Endometrial microvascular endothelial cells (primary cell): Measurements from ENCODE around the gene GRIK5. TPM values are rescaled to one million over a fixed set of nuclear protein-coding genes. Genes with fewer than 3 reads are reported as not detected.
"Not testable (repeated sequence)": the region's sequence is repeated elsewhere in the genome, so short reads cannot be mapped to it uniquely, and the experiment has no call there.

Experiments
- in situ Hi-C: cut with HindIII; loops from 2 replicates; pipeline ENCODE4 v1.10.0; 2017; ENCODE audit warnings: low sequenced_read_pairs, low pct_unique_long_range_greater_than_20kb; ENCODE audit errors: inconsistent ontology term
- total RNA-seq: library from RNA; depleted of rRNA; stranded (reverse); fragments of >200 nt; gene quantifications from one replicate; pipeline ENCODE4 v1.2.3, GENCODE V29; 2015; ENCODE audit errors: inconsistent ontology term

Gene GRIK5
- total RNA-seq, 1 donor from 2014 or later: not detected

DNA sequence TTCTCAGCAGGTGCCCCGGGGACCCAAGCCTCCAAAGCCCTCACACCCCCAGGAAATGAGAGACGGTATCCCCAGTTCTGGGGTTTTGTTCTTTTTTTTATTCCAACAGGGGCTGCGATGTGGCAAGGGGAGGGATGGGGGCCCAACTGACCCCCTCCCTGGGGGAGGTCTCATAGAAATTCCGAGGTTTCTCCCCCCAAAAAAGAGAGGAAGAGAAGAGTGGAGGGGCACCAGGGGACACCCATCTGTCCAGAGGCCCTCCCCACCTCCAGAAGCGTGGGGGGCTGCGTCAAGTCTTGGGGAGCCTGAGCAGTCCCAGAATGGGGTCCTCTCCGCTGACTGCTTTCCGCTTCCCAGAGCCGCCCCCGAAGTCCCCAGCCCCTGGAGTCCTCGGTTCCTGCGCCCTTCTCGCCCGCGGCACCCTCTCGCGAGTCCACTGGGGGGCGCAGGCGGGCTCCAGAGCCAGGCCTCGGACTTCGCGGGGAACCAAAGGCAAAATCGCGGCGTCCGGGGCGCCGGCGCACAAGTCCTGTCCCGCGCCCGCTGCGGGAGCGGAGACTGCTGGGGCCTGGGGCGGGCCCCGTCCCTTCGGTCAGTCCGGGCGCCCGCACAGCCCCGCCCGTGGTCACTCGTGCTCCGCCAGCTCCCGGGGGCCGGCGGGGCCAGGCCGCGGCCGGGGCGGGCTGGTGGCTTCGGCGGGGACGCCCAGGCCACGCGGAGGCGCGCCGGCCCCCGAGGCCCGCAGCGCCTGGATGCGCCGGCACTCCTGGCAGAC lies 71.6 kb downstream of the GRIK5 start:
- in situ Hi-C loops: no loop called here

DNA sequence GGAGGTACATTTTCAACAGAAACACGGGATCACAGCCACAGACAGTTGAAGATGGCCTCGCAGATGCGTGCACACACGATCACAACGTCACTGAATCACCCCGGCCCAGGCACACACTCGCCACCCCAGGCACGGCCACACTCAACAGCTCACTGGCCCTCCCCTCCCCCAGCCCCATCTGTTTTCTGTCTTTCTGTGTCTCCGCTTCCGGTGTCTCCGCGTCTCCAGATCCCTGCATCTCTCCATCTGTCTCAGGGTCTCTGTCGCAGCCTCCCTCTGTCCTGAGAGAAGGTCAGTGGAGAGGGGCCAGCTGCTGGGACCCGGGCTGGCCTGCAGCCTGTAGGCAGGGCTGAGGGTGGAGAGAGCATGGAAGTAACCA lies 72.2 kb downstream of the GRIK5 start:
- in situ Hi-C loops: no loop called here

- in situ Hi-C loops: no loop called here
Observed at GRCh38 chr19:41997121-41997850, 72.7 kb downstream of the GRIK5 start.

DNA sequence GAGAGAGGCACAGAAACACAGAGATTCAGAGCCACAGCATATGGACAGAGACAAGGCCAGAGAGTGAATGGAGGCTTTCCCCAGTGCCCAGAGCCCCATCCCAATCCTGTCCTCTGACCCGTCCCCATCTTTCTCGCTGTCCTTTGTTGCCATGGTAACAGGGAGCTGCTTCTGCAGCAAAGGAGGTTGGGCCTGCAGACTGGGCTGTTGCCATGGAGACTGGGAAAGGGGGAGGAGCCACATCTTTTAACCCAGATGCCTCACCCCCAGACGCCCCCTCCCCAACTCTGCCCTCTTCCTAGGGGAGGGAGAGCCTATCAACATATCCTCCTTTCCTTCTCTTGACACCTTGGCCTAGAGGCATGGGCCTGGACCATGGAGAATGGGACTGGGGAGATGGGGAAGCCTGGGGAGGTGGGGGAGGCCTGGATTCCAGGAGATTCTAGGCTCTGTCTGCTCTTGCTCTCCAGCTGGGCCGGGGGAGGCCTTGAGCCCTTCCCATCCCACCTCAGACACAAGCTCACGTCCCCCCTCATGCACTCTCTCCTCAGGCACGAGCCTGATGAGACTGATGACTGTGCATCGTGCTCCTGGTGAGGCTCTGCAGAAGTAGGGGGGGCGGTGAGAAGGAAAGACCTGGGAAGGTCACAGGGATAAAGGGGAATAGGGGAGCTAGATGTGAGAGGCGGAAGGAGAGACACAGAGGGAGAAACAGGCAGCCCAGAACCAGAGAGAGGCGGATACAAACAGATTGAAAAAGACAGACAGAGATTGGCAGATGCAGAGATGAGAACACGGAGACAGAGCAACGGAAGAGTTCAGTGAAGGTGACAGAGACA lies 73.8 kb downstream of the GRIK5 start:
- in situ Hi-C loops: no loop called here

- in situ Hi-C loops: no loop called here
Observed at GRCh38 chr19:41994994-41995958, 74.7 kb downstream of the GRIK5 start.

DNA sequence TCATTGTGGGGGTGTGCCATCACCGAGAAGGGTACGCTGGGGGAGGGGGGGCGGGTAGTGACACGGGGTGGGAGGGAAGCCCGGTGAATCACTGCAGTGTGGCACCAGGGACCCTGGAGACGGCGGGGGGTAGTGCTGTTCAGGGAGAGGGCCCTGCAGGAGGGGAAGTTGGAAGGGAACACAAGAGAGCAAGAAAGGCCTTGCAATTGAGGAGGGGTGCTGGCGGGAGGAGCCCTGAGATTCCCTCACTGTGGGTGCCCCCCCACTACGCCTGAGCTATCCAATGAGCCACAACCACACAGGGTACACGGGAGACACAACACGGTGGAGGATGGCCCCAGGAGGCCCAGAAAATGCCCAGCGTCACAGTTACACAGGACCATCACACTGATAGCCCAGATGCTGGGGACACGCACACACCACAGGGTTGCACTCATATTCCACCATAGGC lies 75.5 kb downstream of the GRIK5 start:
- in situ Hi-C loops: no loop called here

- in situ Hi-C loops: no loop called here
Observed at GRCh38 chr19:41993612-41994483, 76.2 kb downstream of the GRIK5 start, which contains the start of gene ATP1A3. Gene ATP1A3 (minus strand): TSS chr19:41994230. CDS start chr19:41994076, 154 bp downstream.

DNA sequence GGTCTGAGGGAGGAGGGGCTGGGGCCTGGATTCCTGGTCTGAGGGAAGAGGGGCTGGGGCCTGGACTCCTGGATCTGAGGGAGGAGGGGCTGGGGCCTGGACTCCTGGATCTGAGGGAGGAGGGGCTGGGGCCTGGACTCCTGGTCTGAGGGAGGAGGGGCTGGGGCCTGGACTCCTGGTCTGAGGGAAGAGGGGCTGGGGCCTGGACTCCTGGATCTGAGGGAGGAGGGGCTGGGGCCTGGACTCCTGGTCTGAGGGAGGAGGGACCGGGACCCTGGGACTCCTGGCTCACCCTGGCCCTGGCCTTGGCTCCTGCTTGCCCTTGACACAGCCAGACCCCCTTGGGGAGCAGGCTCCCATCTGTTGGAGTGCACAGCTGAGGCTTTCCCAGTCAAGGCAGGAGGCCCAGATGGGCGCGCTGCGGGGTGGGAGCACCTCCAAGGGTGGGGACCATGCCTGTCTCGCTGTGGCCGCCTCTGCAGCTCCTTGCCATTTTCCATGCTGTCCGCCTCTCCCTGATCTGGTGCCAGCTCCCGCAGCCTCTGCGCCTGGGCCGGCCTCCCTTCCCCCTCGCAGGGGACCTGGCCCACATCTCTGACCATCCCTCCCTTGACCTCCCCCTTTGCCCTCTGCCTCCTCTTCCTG lies 78.0 kb downstream of the GRIK5 start:
- in situ Hi-C loops: not testable (repeated sequence)

DNA sequence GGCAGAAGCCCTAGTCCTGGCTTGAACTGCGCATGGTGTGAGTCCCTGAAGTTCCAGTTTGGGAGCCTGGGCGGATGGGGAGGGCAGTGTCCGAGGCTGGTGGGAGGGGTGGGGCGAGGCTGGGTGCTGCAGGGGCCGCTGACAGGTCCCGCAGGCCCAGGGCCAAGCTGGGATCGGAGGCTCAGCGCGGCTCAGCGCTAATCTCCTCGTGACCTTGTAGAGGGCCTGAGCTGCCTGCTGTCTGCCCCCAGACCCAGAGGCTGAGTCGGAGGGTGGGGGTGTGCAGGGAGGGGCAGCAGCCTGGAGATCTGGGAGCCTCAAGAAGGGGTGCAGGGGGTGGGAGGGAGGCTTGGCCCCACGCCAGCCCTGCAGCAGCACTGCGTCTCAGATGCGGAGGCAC lies 79.0 kb downstream of the GRIK5 start:
- in situ Hi-C loops: no loop called here

GRCh38 chr19:41990615-41991014 lies 79.4 kb downstream of the GRIK5 start:
- in situ Hi-C loops: no loop called here

GRCh38 chr19:41990028-41990427 lies 80.0 kb downstream of the GRIK5 start:
- in situ Hi-C loops: no loop called here

DNA sequence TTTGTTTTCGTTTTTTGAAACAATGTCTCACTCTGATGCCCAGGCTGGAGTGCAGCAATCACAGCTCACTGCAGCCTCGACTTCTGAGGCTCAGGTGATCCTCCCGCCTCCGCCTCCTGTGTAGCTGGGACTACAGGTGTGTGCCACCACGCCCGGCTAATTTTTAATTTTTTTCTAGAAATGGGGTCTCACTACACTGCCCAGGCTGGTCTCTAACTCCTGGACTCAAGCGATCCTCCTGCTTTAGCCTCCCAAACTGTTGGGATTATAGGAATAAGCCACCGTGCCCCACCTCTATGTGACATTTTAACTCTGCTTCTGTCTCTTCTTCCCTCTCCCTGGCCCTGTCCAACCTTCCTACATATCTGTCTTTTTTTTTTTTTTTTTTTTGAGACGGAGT lies 81.1 kb downstream of the GRIK5 start:
- in situ Hi-C loops: no loop called here

GRCh38 chr19:41987141-41987860 lies 82.7 kb downstream of the GRIK5 start:
- in situ Hi-C loops: no loop called here

DNA sequence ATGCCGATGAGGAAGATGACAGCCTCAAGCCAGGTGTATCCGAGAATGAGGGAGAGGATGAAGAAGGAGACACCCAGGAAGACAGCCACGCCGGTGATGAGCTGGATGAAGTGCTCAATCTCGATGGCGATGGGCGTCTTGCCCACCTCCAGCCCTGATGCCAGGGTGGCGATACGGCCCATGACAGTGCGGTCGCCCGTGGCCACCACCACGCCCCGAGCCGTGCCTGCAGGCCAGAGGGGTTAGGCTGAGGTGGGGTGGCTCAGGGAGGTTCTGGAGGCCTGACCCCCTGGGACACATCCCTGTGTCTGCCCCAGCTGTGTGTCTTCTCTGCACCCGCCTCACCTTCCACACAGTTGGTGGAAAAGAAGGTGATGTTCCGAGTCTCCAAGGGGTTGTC lies 85.0 kb downstream of the GRIK5 start:
- in situ Hi-C loops: no loop called here

DNA sequence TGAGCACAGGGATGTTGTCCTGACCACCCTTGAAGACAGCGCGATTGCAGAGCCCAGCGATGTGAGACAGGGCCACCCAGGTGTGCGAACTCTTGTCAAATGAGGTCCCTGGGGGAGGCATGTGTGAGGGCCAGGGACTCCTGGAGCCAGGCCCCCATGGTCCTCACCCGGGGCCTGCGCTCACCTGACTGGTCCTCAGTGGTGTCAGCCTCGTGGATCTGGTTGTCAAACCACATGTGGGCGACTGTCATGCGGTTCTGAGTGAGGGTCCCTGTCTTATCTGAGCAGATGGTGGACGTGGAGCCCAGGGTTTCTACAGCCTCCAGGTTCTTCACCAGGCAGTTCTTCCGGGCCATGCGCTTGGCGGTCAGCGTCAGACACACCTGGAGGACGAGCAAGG lies 88.3 kb downstream of the GRIK5 start:
- in situ Hi-C loops: no loop called here

- in situ Hi-C loops: no loop called here
Observed at GRCh38 chr19:41978470-41978869, 91.5 kb downstream of the GRIK5 start.
